ENCODE results near the gene TKTL1.
"Not testable (repeated sequence)": the region's sequence is repeated elsewhere in the genome, so short reads cannot be mapped to it uniquely, and the experiment has no call there.

DNA sequence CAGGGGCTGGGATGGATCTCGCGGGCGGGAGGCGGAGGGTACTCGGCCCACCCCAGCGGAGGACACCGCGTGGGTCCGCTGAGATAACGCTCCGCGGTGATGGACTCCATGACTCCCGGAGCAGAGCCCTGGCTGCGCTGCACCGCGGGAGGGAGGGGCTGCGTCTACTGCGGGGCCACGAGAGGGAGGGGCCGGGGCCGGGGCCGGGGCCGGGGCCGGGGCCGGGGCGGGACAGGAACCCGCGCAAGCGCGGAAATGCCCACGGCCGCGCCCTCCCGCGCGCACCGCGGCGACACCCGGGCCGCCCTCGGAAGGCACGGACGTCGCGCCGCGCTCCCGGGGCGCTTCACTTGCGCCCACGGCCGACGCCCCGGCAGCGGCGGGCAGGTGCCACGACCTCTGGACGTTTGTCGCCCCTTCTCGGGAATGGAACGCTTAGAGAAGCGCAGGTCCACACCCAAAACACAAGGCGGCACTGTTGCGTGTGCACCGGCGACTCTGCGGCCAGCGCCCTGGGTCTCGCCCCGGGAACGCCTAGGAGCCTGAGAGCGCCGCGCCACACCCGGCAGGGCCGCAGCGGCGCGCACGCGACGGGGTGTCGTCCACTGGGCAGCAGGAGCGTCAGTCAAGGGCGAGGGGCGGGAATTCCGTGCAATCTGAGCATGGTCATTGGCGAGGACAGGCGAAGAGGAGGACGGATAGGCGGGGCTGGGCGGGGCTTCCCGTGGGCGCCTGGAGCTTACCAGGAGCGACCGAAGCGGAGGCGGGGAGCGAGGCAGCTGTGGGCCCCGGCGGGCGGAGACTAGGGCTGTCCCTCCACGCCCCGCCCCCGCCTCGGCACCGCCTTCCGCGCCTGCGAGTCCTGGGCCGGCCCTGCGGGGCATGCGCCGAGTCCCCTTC is 46.1 kb downstream of the TKTL1 start:
- TF ChIP-seq POLR2A (IDR thresholded peaks at IDR 0.05); EP300 (IDR thresholded peaks at IDR 0.05; ENCODE audit: low read depth); POLR2AphosphoS5 (IDR thresholded peaks at IDR 0.05): not testable (repeated sequence)
- TF ChIP-seq, protein P1, sequence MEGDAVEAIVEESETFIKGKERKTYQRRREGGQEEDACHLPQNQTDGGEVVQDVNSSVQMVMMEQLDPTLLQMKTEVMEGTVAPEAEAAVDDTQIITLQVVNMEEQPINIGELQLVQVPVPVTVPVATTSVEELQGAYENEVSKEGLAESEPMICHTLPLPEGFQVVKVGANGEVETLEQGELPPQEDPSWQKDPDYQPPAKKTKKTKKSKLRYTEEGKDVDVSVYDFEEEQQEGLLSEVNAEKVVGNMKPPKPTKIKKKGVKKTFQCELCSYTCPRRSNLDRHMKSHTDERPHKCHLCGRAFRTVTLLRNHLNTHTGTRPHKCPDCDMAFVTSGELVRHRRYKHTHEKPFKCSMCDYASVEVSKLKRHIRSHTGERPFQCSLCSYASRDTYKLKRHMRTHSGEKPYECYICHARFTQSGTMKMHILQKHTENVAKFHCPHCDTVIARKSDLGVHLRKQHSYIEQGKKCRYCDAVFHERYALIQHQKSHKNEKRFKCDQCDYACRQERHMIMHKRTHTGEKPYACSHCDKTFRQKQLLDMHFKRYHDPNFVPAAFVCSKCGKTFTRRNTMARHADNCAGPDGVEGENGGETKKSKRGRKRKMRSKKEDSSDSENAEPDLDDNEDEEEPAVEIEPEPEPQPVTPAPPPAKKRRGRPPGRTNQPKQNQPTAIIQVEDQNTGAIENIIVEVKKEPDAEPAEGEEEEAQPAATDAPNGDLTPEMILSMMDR (IDR thresholded peaks at IDR 0.05) = not testable (repeated sequence)

All from transverse colon (tissue), 4 donors.